A673 (cell line): ENCODE measurements around the gene QRICH2. TPM values are rescaled to one million over a fixed set of nuclear protein-coding genes. Genes with fewer than 3 reads are reported as not detected.

ENCODE experiments used
- BruUV-seq: library from RNA; stranded (reverse); fragments of 400-500 nt; replicated peaks from 2 replicates; lab custom pipeline; 2021; lab: Mats Ljungman, UMichigan
- CTCF ChIA-PET: fragments of 300-600 bp; sonication (Branson Sonifier 250); formaldehyde crosslinking; loops from one replicate; lab custom pipeline; 2022; ENCODE audit warnings: antibody characterized with exemption; lab: Charles Lee
- POLR2A ChIA-PET: fragments of 300-600 bp; sonication (Branson Sonifier 250); formaldehyde crosslinking; loops from one replicate; lab custom pipeline; 2022; ENCODE audit warnings: antibody characterized with exemption; ENCODE audit not compliant: low non-redundant PET; lab: Charles Lee
- DNase-seq: peaks from one replicate; pipeline ENCODE4 v3.0.0-alpha.2; 2015; ENCODE audit warnings: low spot score
- H3K27ac ChIP-seq: fragments of 200-600 bp; sonication (generic); 2 replicates; pipeline ENCODE4 v1.5.1; 2016; ENCODE audit warnings: mixed run types, low read depth, mild to moderate bottlenecking, mixed read lengths, antibody characterized with exemption, low read length; ENCODE audit not compliant: poor library complexity, severe bottlenecking
- H3K27me3 ChIP-seq: fragments of 200-600 bp; sonication (generic); replicated peaks from 2 replicates; pipeline ENCODE4 v1.6.1; 2017; ENCODE audit warnings: mixed run types, low read depth, mild to moderate bottlenecking, mixed read lengths, antibody characterized with exemption, low read length; ENCODE audit not compliant: insufficient read depth, poor library complexity
- H3K36me3 ChIP-seq: fragments of 200-600 bp; sonication (generic); 2 replicates; pipeline ENCODE4 v1.6.1; 2016; ENCODE audit warnings: mixed run types, mild to moderate bottlenecking, mixed read lengths, antibody characterized with exemption, low read length; ENCODE audit not compliant: insufficient read depth, poor library complexity, severe bottlenecking
- H3K4me1 ChIP-seq: fragments of 200-600 bp; sonication (generic); 2 replicates; pipeline ENCODE4 v1.6.1; 2017; ENCODE audit warnings: mixed run types, mild to moderate bottlenecking, mixed read lengths, antibody characterized with exemption, low read length; ENCODE audit not compliant: insufficient read depth, poor library complexity, severe bottlenecking
- H3K4me3 ChIP-seq: fragments of 200-600 bp; sonication (generic); 2 replicates; pipeline ENCODE4 v1.5.1; 2016; ENCODE audit warnings: low read depth, mixed run types, mild to moderate bottlenecking, mixed read lengths, low read length; ENCODE audit not compliant: poor library complexity, severe bottlenecking
- H3K9me3 ChIP-seq: fragments of 200-600 bp; sonication (generic); 2 replicates; pipeline ENCODE4 v1.6.1; 2016; ENCODE audit warnings: mixed run types, low read depth, mild to moderate bottlenecking, mixed read lengths, antibody characterized with exemption, low read length; ENCODE audit not compliant: poor library complexity, severe bottlenecking
- CTCF ChIP-seq: fragments of 300-800, 200-600 bp; sonication (generic); conservative IDR thresholded peaks from 2 replicates; pipeline ENCODE4 v1.5.1; 2017; ENCODE audit warnings: low read depth, mild to moderate bottlenecking, antibody characterized with exemption, low read length, moderate library complexity, mixed read lengths
- EZH2 ChIP-seq: fragments of 200-600 bp; sonication (generic); IDR thresholded peaks from 2 replicates; pipeline ENCODE4 v1.6.1; 2017; ENCODE audit warnings: borderline replicate concordance, low read depth, mild to moderate bottlenecking, mixed read lengths, antibody characterized with exemption, low read length; ENCODE audit not compliant: poor library complexity, severe bottlenecking
- intact Hi-C: fragments of 100-400 bp; cut with micrococcal nuclease; formaldehyde crosslinking; loops from one replicate; pipeline ENCODE4 v1.10.0; 2022; ENCODE audit not compliant: unreplicated experiment
- total RNA-seq: library from RNA; stranded (reverse); gene quantifications from 2 replicates; pipeline ENCODE4 v1.2.3, GENCODE V29; 2021

QRICH2 gene
- total RNA-seq, 1 experiment from 2014 or later: 4.3 TPM

DNA sequence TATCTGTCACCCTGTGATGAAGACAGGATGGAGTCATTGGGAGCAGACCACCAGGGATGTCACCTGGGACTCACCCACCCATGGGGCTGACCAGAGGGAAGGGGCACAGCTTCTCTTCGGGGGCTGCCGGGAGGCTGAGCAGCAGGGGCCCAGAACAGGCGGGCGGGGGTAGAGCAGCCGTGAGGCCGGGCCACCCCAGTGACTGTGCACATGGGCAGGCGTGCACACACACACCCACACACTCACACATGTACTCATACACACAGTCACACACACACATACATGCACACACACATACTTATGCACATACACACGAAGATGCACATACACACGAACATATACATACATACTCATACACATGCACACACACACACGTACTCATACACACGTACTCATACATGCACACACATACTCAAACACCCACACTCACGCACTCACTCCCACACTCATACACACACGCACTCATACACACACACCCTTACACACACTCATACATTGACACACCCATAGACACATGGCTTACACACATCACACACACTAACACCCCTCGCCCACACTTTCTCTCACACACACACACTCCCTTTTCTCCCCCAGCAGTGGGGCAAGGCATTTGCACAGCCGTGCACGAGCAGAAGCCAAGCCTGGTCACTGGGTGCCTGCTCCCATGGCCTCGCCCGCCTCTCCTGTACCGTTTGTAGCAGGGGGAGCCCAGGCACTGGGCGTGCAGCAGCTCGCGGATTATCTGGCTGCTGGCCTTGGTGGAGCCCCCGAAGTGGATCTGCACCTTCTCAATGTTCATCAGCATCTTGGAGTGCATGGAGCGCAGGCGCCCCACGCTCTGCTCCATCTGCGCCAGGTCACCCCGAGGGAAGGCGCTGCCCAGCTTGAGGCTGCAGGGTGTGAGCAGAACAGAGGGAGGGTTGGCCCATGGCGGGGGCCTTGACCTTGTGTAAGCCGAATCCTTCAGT lies 30.5 kb downstream of the QRICH2 start:
- Histone ChIP-seq H3K36me3 (no peaks in the 10 kb centered on the region), H3K9me3 (no peaks in the 10 kb centered on the region), H3K4me1 (no peaks in the 10 kb centered on the region), H3K4me3 (no peak overlapping the region), H3K27me3 (no peaks in the 10 kb centered on the region), H3K27ac (no peak overlapping the region)
- CTCF ChIA-PET: no interaction called here
- no TSS peak for BruUV-seq
- DNase-seq: no peak
- intact Hi-C loops: no loop called here
- POLR2A ChIA-PET: interaction anchor here (0.5 to 0.7 kb wide), 2 partner anchors 13 to 231 kb away, joined by 3 read pairs; no protein-coding TSS in a partner anchor
- TF ChIP-seq EZH2 (no peak), CTCF (no peak)

- DNase-seq: no peak
- Histone ChIP-seq H3K27ac (no peak overlapping the region), H3K4me1 (no peaks in the 10 kb centered on the region), H3K36me3 (no peaks in the 10 kb centered on the region), H3K4me3 (no peak overlapping the region), H3K27me3 (no peaks in the 10 kb centered on the region), H3K9me3 (no peaks in the 10 kb centered on the region)
- BruUV-seq: no TSS peak
- POLR2A ChIA-PET: no interaction called here
- CTCF ChIA-PET: no interaction called here
- intact Hi-C loops: no loop called here
- TF ChIP-seq EZH2 (no peak), CTCF (no peak)
Observed at GRCh38 chr17:76276461-76277299, 31.4 kb downstream of the QRICH2 start.

- DNase-seq: no peak
- no TSS peak for BruUV-seq
- no peak overlapping the region for H3K27ac ChIP-seq
- CTCF ChIA-PET: no interaction called here
- peaks cover 2% of the 10 kb centered on the region for H3K36me3 ChIP-seq
- no peak overlapping the region for H3K4me3 ChIP-seq
- H3K4me1 ChIP-seq: no peaks in the 10 kb centered on the region
- POLR2A ChIA-PET: no interaction called here
- TF ChIP-seq EZH2 (no peak), CTCF (no peak)
- intact Hi-C loops: no loop called here
- no peaks in the 10 kb centered on the region for H3K9me3 ChIP-seq
- no peaks in the 10 kb centered on the region for H3K27me3 ChIP-seq
Observed at GRCh38 chr17:76276069-76276431, 32.0 kb downstream of the QRICH2 start.
